ENCODE data around the gene WNT7A.
"Not testable (repeated sequence)": the region's sequence is repeated elsewhere in the genome, so short reads cannot be mapped to it uniquely, and the experiment has no call there.

The WNT7A gene

DNA sequence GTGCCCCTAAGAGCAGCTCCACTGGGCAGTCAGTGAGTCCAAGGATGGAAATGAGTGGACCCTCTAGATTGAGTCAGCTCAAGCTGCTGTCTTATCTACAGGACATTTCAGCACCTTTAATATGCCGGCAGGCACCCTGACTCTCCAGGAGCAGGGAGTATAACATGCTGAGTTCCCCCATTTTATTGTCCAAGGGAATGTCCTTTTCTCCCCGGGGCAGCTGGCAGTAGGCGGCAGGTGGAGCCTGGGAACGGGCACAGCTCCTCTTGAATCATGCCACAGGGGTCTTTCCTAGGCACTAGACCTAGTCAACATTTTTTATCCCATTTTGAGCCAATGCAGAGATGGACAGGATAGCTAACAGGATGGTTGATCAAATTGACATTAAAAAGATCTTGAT is 14.8 kb downstream of the WNT7A start:
- DNase-seq (ENCODE audit: low spot score) = no peak
- TF ChIP-seq, protein P1, sequence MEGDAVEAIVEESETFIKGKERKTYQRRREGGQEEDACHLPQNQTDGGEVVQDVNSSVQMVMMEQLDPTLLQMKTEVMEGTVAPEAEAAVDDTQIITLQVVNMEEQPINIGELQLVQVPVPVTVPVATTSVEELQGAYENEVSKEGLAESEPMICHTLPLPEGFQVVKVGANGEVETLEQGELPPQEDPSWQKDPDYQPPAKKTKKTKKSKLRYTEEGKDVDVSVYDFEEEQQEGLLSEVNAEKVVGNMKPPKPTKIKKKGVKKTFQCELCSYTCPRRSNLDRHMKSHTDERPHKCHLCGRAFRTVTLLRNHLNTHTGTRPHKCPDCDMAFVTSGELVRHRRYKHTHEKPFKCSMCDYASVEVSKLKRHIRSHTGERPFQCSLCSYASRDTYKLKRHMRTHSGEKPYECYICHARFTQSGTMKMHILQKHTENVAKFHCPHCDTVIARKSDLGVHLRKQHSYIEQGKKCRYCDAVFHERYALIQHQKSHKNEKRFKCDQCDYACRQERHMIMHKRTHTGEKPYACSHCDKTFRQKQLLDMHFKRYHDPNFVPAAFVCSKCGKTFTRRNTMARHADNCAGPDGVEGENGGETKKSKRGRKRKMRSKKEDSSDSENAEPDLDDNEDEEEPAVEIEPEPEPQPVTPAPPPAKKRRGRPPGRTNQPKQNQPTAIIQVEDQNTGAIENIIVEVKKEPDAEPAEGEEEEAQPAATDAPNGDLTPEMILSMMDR (IDR thresholded peaks at IDR 0.05; ENCODE audit: extremely low read depth, missing control alignments) = no peak

DNA sequence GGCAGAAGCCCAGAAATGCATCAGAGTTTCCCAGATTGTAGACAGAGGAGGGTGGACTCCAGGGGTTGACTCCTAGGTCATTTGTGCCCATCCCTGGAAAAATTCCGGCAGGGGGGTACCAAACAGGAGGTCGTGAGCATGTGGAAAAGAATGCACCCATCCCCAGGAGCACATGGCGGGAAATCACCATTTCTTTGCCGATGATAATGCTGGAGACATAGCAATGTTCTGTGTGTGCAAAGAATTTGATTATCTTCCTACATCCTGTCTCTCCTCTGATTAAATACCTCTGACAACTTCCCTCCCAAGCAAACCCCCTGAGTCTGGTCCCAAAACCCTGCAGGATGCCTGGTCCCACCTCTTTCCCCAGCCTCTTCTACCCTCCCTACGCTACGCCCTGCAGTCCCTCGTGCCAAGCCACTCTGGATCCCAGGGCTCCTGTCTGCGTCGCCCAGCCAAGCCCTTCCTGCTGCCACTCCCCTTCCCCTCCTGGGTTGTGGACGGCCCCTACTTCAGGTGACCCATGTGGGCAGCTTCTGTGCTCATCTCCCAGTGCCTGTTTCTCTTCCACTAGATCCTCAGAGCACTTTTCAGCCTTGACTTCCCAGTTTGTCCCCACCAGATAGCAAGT is 15.8 kb downstream of the WNT7A start:
- DNase-seq (ENCODE audit: low spot score) = no peak
- TF ChIP-seq, protein P1 (IDR thresholded peaks at IDR 0.05; ENCODE audit: extremely low read depth, missing control alignments) = no peak

DNA sequence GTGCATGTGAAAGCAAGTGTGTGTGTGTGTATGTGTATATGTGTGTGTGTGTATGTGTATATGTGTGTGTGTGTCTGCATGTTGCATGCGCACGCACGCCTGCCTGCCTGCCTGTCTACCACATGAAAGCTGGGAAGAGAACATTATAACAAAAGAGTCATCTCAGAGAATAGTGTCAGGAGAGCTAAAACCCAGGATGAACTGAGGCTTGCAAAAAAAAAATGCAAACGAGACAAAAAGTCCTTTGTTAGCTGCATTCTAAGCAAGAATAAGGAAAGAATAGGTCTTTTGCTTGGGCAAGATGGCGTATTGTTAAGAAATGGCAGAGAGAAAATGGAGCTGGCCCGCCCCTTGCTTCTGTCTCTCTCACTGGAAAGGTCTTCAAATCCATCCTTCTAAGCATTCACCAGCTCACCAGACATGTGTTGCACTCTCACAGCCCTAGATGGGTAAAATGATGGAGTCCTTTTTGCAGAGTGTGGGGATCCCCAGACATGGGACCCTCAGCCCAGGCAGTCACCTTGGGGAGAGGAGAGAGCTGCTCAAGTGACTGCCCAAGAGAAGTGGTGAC is 16.4 kb downstream of the WNT7A start:
- TF ChIP-seq, protein P1 (IDR thresholded peaks at IDR 0.05; ENCODE audit: extremely low read depth, missing control alignments) = no peak

DNA sequence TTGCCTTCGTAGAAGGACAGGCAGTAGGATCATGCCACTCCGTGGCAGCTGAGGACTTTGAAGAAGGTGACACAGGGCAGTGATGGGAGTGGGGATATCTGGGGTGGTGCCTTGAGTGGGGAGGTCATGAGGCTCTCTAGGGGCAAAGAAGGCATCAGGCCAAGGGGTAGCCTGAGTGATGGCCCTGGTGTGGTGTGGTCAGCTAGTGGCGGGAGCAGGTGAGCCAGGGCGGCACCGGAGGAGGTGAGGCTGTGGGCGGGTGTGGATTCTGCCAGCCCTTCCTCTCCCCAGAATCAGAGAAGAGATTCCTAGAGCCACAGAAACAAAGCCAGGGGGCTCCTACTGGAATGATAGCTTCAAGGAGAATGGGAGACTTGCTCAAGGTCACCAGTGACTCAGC is 18.4 kb downstream of the WNT7A start:
- TF ChIP-seq, protein P1 (IDR thresholded peaks at IDR 0.05; ENCODE audit: extremely low read depth, missing control alignments) = no peak
- no peak for DNase-seq (ENCODE audit: low spot score)

More for the DNA sequence above, 16.4 kb downstream of the WNT7A start:
- DNase-seq (ENCODE audit: low spot score) = no peak

DNA sequence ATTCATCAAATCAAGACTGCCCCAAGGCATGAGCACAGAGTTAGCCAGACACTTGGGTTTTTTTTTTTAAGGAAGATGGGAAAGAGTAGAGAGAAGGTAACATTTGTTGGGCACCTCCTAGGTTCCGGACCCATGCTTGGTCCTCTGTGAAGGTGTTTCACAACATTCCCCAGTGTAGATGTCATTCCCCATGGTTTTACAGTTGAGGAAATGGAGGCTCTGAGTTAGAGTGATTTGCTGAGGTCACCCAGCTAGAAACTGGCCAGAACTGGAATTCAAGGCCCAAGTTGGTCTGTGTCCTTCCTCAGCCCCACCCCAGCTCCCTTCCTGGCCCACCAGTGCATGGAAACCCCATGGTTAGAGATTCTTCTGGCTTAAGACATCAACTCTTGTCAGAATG is 19.9 kb downstream of the WNT7A start:
- TF ChIP-seq, protein P1 (IDR thresholded peaks at IDR 0.05; ENCODE audit: extremely low read depth, missing control alignments) = no peak
- DNase-seq (ENCODE audit: low spot score) = no peak

DNA sequence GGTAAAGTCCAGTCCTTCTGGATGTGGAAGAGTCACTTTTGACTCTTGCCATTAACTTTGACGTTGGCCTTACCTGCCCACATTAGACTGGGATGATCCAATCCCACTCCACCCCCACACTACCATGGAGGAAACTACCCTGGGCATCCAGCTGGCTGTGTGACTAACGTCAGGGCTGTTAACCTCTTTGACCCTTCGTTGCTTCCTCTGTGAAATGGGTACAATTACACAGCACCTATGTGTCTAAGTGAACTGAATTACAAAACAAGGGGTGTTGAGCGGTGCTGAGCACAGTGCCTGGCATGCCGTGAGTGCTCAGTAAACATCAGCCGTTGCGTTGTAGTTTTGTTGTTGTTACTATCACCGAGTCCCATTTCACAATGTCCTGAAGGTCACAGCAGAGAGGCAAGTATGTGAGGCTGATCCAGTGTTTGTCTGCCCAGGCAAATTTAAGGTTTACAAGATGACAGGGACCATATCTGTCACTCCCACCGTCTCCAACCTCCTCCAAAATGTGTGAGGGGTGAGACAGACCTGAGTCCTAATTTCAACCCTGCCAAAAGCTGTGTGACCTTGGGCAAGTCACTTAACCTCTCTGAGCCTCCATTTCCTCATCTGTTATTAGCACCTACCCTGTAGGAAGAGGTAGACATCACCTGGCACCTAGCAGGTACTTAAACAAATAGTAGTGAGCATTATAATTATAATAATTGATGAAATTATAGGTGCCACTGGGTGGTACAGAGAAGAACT is 20.9 kb downstream of the WNT7A start:
- TF ChIP-seq, protein P1 (IDR thresholded peaks at IDR 0.05; ENCODE audit: extremely low read depth, missing control alignments) = no peak
- no peak for DNase-seq (ENCODE audit: low spot score)

DNA sequence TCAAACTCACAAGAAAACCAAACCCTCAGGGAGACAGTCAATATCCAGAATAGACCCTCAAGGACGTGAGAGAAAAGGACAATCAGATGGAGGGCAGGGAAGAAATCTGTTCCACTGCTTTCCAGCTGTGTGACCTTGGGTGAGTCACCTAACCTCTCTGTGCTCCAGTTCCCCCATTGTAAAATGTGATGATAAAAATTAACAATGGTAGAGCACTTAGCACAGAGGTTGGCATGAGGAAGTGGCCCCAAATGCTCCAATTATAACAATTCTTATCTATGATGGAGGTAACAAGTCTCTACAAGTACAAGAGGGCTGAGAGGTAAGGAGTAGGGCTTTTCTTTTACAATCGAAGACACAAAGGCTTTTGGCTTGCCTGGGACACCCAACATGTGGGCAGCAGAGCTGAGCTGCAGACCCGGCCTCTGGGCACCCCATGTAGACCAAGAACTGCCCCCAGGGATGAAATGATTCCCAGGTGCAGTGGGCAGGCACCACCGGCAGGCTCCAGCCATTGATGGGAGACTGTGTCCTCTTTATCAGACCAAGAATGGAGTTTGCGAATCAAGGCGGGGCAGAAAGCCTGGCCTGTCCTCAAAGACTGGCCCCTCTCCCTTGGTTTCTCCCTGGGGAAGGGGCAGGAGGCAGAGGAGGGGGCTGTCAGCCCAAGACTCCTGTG is 22.0 kb downstream of the WNT7A start:
- TF ChIP-seq, protein P1 (IDR thresholded peaks at IDR 0.05; ENCODE audit: extremely low read depth, missing control alignments) = no peak
- DNase-seq (ENCODE audit: low spot score) = no peak

DNA sequence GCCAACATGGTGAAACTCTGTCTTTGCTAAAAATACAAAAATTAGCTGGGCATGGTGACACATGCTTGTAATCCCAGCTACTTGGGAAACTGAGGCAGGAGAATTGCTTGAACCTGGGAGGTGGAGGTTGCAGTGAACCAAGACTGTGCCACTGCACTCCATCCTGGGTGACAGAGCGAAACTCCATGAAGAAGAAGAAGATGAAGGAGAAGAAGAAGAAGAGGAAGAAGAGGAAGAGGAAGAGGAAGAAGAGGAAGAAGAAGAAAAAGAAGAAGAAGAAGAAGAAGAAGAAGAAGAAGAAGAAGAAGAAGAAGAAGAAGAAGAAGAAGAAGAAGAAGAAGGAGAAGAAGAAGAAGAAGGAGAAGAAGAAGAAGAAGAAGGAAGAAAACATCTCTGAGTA is 23.2 kb downstream of the WNT7A start:
- DNase-seq (ENCODE audit: low spot score) = not testable (repeated sequence)
